PFSK-1 (cell line): Measurements from ENCODE around the gene DDX47.

Source experiments
- FOXP2 ChIP-seq: optimal IDR thresholded peaks from 2 replicates; pipeline ENCODE3; 2011; ENCODE audit warnings: borderline replicate concordance, control low read depth, inconsistent platforms; ENCODE audit not compliant: insufficient read depth; ENCODE audit errors: extremely low read length, extremely low read depth
- POLR2AphosphoS5 ChIP-seq: IDR thresholded peaks from 2 replicates; pipeline ENCODE4 v1.6.1; 2012; ENCODE audit warnings: low read depth, mild to moderate bottlenecking, control low read depth, low read length, moderate library complexity
- SIN3A ChIP-seq: IDR thresholded peaks from 2 replicates; pipeline ENCODE4 v1.6.1; 2012; ENCODE audit warnings: mild to moderate bottlenecking, low read length, moderate library complexity, borderline replicate concordance; ENCODE audit not compliant: insufficient read depth
- TAF1 ChIP-seq: IDR thresholded peaks from 2 replicates; pipeline ENCODE4 v1.6.1; 2012; ENCODE audit warnings: low read length, control low read depth, borderline replicate concordance; ENCODE audit not compliant: insufficient read depth
- TF ChIP-seq, protein P1 (sequence below), 2 experiments: IDR thresholded peaks; 2 replicates each; pipeline versions ENCODE4 v1.6.1 to v1.8.0; 2011 to 2012; ENCODE audit warnings: low read depth in 2 of 2, low read length in 2 of 2, control low read depth in 1 of 2, inconsistent platforms in 1 of 2, mild to moderate bottlenecking in 1 of 2, moderate library complexity in 1 of 2; ENCODE audit not compliant: insufficient read depth in 1 of 2

DNA sequence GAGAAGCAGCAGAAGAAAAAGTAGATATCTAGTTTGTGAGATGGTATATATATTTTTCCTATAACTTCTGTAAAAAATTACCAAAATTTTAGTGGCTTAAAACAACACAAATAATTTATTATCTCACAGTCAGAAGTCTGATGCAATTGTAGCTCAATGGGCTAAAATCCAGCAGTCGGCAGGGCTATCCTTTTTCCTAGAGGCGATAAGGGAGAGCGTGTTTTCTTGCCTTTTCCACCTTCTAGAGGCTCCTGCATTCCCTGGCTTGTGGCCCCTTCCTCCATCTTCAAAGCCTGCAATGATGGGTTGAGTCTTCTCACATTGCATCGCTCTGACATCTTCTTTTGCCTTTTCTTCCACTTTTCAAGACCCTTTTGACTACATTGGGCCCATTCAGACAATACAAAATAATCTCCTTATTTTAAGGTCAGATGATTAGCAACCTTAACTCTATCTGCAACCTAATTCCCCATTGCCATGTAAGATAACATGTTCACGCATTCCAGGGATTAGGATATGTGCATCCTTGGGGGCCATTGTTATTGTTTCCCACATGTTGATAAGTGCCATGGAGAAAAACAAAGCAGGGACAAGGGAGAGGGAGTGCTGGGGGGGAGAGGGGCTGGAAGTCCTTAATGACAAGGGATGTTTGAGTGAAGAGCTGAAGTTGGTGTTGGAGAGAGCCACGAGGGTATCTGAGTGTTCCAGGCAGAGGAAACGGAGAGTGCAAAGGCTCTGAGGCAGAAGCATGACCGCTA lies 13.8 kb upstream of the DDX47 start:
- TF ChIP-seq POLR2AphosphoS5 (no peak), TAF1 (no peak), SIN3A (no peak), FOXP2 (no peak)
- TF ChIP-seq, protein P1, sequence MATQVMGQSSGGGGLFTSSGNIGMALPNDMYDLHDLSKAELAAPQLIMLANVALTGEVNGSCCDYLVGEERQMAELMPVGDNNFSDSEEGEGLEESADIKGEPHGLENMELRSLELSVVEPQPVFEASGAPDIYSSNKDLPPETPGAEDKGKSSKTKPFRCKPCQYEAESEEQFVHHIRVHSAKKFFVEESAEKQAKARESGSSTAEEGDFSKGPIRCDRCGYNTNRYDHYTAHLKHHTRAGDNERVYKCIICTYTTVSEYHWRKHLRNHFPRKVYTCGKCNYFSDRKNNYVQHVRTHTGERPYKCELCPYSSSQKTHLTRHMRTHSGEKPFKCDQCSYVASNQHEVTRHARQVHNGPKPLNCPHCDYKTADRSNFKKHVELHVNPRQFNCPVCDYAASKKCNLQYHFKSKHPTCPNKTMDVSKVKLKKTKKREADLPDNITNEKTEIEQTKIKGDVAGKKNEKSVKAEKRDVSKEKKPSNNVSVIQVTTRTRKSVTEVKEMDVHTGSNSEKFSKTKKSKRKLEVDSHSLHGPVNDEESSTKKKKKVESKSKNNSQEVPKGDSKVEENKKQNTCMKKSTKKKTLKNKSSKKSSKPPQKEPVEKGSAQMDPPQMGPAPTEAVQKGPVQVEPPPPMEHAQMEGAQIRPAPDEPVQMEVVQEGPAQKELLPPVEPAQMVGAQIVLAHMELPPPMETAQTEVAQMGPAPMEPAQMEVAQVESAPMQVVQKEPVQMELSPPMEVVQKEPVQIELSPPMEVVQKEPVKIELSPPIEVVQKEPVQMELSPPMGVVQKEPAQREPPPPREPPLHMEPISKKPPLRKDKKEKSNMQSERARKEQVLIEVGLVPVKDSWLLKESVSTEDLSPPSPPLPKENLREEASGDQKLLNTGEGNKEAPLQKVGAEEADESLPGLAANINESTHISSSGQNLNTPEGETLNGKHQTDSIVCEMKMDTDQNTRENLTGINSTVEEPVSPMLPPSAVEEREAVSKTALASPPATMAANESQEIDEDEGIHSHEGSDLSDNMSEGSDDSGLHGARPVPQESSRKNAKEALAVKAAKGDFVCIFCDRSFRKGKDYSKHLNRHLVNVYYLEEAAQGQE (IDR thresholded peaks at IDR 0.05; ENCODE audit: insufficient read depth in 1 of 2, low read depth in 2 of 2, low read length in 2 of 2) = no peak
